GM18867 (cell line): ENCODE measurements around the gene AGBL1.
"Not testable (repeated sequence)": the region's sequence is repeated elsewhere in the genome, so short reads cannot be mapped to it uniquely, and the experiment has no call there.

Source experiments
- ATAC-seq: cut with Tn5 transposase; IDR thresholded peaks from one replicate; pipeline ENCODE4 v1.9.1; 2021; ENCODE audit warnings: mild to moderate bottlenecking, moderate library complexity; ENCODE audit not compliant: unreplicated experiment

The AGBL1 gene

GRCh38 chr15:86491118-86491517 is 411.4 kb downstream of the AGBL1 start:
- no peak for ATAC-seq

GRCh38 chr15:86493884-86494283 is 414.2 kb downstream of the AGBL1 start:
- ATAC-seq = no peak

- ATAC-seq = no peak
Measured at GRCh38 chr15:86494475-86494874, 414.8 kb downstream of the AGBL1 start.

- ATAC-seq = no peak
Measured at GRCh38 chr15:86502301-86502700, 422.6 kb downstream of the AGBL1 start.

- ATAC-seq = no peak
Measured at GRCh38 chr15:86505951-86506350, 426.3 kb downstream of the AGBL1 start.

GRCh38 chr15:86506401-86506800 is 426.7 kb downstream of the AGBL1 start:
- no peak for ATAC-seq

GRCh38 chr15:86515625-86516024 is 436.0 kb downstream of the AGBL1 start:
- ATAC-seq = no peak

GRCh38 chr15:86522721-86523120 is 443.1 kb downstream of the AGBL1 start:
- no peak for ATAC-seq

GRCh38 chr15:86526938-86527690 is 447.4 kb downstream of the AGBL1 start:
- no peak for ATAC-seq

GRCh38 chr15:86528094-86528493 is 448.4 kb downstream of the AGBL1 start:
- ATAC-seq = not testable (repeated sequence)

GRCh38 chr15:86538141-86538540 is 458.5 kb downstream of the AGBL1 start:
- no peak for ATAC-seq

GRCh38 chr15:86540840-86541467 is 461.3 kb downstream of the AGBL1 start:
- no peak for ATAC-seq

GRCh38 chr15:86541540-86541939 is 461.9 kb downstream of the AGBL1 start:
- ATAC-seq = no peak

- ATAC-seq = no peak
Measured at GRCh38 chr15:86550075-86550474, 470.4 kb downstream of the AGBL1 start.

GRCh38 chr15:86553108-86553507 is 473.4 kb downstream of the AGBL1 start:
- ATAC-seq = no peak

- no peak for ATAC-seq
Measured at GRCh38 chr15:86555098-86555497, 475.4 kb downstream of the AGBL1 start.

- ATAC-seq = no peak
Measured at GRCh38 chr15:86555939-86556338, 476.3 kb downstream of the AGBL1 start.

- no peak for ATAC-seq
Measured at GRCh38 chr15:86556396-86557017, 476.8 kb downstream of the AGBL1 start.

- no peak for ATAC-seq
Measured at GRCh38 chr15:86557018-86557550, 477.4 kb downstream of the AGBL1 start.

GRCh38 chr15:86558252-86558651 is 478.6 kb downstream of the AGBL1 start:
- no peak for ATAC-seq

GRCh38 chr15:86558686-86559085 is 479.0 kb downstream of the AGBL1 start:
- ATAC-seq = no peak

GRCh38 chr15:86568378-86568777 is 488.7 kb downstream of the AGBL1 start:
- no peak for ATAC-seq
